ENCODE results near the gene HNF4A.

DNA sequence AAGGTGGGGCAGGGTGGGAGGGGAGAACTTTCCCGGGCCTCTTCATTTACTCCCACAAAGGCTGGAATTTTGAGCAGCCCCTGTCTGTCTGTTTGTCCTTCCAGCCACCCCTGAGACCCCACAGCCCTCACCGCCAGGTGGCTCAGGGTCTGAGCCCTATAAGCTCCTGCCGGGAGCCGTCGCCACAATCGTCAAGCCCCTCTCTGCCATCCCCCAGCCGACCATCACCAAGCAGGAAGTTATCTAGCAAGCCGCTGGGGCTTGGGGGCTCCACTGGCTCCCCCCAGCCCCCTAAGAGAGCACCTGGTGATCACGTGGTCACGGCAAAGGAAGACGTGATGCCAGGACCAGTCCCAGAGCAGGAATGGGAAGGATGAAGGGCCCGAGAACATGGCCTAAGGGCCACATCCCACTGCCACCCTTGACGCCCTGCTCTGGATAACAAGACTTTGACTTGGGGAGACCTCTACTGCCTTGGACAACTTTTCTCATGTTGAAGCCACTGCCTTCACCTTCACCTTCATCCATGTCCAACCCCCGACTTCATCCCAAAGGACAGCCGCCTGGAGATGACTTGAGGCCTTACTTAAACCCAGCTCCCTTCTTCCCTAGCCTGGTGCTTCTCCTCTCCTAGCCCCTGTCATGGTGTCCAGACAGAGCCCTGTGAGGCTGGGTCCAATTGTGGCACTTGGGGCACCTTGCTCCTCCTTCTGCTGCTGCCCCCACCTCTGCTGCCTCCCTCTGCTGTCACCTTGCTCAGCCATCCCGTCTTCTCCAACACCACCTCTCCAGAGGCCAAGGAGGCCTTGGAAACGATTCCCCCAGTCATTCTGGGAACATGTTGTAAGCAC is 74.1 kb downstream of the HNF4A start:
- TF ChIP-seq CTCF (IDR thresholded peaks at IDR 0.05) (no peak), POLR2A (IDR thresholded peaks at IDR 0.05) (no peak)

Measured in thyroid gland (tissue), 4 donors.